LNCaP clone FGC (cell line): ENCODE results near the gene RNU7-1.
"Not testable (repeated sequence)": the region's sequence is repeated elsewhere in the genome, so short reads cannot be mapped to it uniquely, and the experiment has no call there.

Source experiments
- DNase-seq: peaks from one replicate; pipeline ENCODE4 v3.0.0-alpha.2; 2011; ENCODE audit warnings: low read depth
- H3K4me3 ChIP-seq: 2 replicates; pipeline ENCODE4 v1.5.1; 2011; ENCODE audit warnings: mild to moderate bottlenecking, low read depth, low read length, control low read depth
- TF ChIP-seq, protein P1 (sequence below): IDR thresholded peaks from 2 replicates; pipeline ENCODE4 v1.5.1; 2012; ENCODE audit warnings: mild to moderate bottlenecking; ENCODE audit not compliant: control insufficient read depth, insufficient read depth; ENCODE audit errors: extremely low read depth

Gene RNU7-1

DNA sequence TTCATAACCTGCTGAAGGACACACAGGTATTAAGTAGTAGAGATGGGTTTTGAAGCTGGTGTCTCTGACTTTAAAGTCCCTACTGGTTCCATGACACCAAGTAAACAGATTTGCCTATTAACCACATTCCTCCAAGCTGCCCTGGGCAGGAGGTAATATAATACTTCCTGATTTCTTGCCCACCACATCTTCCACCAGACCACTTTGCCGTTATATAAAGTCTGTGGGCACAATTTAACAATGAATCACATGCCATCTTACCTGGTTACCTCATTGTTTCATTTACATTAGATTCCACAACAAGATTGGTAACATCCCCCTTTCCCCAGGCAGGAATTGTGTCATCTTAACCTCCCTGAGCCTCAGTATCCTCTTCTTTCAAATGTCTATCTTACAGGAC, 39.9 kb upstream of the RNU7-1 start:
- H3K4me3 ChIP-seq: no peak overlapping the region
- TF ChIP-seq, protein P1, sequence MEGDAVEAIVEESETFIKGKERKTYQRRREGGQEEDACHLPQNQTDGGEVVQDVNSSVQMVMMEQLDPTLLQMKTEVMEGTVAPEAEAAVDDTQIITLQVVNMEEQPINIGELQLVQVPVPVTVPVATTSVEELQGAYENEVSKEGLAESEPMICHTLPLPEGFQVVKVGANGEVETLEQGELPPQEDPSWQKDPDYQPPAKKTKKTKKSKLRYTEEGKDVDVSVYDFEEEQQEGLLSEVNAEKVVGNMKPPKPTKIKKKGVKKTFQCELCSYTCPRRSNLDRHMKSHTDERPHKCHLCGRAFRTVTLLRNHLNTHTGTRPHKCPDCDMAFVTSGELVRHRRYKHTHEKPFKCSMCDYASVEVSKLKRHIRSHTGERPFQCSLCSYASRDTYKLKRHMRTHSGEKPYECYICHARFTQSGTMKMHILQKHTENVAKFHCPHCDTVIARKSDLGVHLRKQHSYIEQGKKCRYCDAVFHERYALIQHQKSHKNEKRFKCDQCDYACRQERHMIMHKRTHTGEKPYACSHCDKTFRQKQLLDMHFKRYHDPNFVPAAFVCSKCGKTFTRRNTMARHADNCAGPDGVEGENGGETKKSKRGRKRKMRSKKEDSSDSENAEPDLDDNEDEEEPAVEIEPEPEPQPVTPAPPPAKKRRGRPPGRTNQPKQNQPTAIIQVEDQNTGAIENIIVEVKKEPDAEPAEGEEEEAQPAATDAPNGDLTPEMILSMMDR: no peak
- no peak for DNase-seq

GRCh38 chr12:6904280-6905276, 39.0 kb upstream of the RNU7-1 start, which contains the start of gene LRRC23:
TSS of gene LRRC23 (plus strand) at chr12:6904822. CDS start at chr12:6905634, 812 bp downstream.
- TF ChIP-seq, protein P1: no peak

DNA sequence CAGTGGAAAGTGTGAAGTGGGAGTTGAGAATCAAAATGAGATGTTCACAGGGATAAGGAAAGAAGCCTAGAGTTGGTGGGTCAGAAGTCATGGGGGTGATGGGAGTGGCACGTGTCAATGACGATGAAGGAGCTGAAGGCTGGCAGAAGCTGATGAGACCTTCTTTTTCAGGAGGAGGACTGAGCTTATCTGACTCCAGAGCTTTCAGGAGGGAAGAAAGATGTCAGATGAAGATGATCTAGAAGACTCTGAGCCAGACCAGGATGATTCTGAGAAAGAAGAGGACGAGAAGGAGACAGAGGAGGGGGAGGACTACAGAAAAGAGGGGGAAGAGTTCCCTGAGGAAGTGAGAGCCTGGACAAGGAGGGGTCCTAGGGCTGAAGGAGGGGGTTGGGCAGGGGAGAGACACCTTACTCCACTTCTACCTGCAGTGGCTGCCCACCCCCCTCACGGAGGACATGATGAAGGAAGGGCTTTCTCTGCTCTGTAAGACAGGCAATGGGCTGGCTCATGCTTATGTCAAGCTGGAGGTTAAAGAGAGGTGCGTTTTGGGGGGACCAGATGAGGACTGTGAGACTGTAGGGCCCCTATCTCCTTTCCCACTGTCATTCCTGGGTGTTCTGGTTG, 38.1 kb upstream of the RNU7-1 start:
- DNase-seq: no peak
- H3K4me3 ChIP-seq: peak overlapping the region; percentile 69
- TF ChIP-seq, protein P1: no peak

More at GRCh38 chr12:6904280-6905276, 39.0 kb upstream of the RNU7-1 start, which contains the start of gene LRRC23:
- peak within 1 kb of the TSS; percentile 69 for H3K4me3 ChIP-seq
- peak; percentile 87 for DNase-seq

DNA sequence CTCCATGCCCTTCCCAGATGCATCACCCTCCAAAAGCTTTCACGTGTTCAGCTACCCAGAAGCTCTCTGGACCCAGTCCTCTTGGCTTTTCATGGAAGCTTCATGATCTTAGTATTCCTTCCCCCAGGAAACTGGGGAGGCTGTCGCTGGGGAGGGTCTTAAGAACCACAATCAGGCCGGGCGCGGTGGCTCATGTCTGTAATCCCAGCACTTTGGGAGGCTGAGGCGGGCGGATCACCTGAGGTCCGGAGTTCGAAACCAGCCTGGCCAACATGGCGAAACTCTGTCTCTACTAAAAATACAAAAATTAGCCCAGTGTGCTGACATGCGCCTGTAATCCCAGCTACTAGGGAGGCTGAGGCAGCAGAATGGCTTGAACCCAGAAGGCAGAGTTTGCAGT, 35.5 kb upstream of the RNU7-1 start:
- not testable (repeated sequence) for H3K4me3 ChIP-seq, DNase-seq

DNA sequence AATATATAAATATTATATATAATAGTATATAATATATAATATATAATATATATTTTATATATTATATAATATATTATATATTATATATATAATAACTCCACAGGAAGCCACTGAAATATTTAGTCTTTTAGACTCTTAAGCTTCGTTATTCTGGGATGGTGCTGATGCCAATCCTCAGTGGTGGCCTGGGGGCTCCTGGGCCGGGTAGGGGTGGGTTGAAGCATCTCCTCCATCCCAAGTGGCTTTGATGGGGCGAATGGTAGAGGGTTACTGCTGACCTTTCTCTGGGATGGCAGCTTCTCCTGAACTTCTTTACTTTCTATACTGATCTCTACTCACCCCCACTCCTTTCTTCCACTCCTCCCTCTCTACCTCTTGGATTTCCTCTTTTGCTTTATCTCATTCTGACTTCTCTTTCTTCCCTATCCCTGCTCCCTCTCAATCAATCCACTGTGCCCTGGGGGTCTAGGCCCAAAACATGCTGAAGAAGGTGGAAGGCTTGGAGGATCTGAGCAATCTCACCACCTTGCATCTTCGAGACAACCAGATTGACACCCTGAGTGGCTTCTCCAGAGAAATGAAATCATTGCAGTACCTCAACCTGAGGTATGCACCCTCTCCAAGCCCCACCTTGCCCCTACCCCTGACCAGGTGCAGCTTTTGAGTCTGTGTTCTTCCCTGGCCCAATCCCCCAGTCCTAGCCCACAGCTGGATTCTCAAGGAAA, 34.0 kb upstream of the RNU7-1 start:
- no peak overlapping the region for H3K4me3 ChIP-seq
- no peak for DNase-seq
- TF ChIP-seq, protein P1: no peak

DNA sequence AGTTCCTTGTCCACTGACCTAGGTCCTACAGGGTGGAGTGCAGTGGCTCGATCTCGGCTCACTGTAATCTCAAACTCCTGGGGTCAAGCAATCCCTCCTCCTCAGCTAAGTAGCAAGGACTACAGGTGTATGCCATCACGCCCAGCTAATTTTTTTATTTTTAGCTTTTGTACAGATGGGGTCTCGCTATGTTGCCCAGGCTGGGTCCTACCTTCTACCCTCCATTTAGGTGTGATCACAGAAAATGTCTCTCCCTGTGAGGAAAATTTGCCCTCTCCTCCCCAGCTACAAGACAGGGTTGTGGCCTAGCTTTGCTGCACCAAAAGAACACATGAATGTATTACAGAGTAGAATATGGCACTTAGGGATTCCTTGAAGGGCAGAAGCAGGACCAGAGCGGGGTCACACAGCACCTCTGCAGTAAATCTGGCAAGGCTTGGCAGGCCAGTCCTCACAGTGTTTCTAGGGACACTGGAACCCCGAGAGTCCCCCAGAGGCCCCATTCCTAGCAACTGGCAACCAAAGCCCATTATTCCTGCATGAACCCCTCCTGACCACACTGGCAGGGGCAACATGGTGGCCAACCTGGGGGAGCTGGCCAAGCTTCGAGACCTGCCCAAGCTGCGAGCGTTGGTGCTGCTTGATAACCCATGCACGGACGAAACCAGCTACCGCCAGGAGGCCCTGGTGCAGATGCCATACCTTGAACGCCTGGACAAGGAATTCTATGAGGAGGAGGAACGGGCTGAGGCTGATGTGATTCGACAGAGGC, 31.3 kb upstream of the RNU7-1 start:
- H3K4me3 ChIP-seq: no peak overlapping the region
- TF ChIP-seq, protein P1: no peak
- no peak for DNase-seq
